ENCODE measurements around the gene SND1.

Gene SND1

DNA sequence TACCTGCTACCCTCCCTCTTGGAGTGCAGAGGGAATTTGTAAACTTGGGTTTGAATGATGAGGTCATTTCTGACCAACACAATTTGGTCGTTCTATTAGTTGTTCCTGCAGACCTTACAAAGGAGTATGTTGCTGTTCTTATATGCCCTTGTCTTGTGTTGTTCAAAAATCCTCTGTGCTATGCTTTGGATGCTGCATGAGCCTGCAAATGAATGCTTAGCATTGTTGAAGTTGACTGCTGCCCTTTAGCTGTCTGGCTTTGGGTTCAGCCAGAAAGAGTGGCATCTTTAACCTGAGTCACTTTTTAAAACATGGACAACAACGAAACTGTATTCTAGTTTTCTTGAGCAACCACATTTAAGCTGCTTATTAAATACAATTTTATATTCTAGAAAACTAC is 80.3 kb downstream of the SND1 start:
- no peak for ATAC-seq
- no peak for TF ChIP-seq ZC3H10 (CRISPR knock-in tag; IDR thresholded peaks at IDR 0.05)
- TF ChIP-seq ISL1 (CRISPR knock-in tag; IDR thresholded peaks at IDR 0.05) = no peak
- TF ChIP-seq SNAI2 (CRISPR knock-in tag; IDR thresholded peaks at IDR 0.05) = no peak
- TF ChIP-seq TCF4 (CRISPR knock-in tag; IDR thresholded peaks at IDR 0.05; ENCODE audit: borderline replicate concordance) = no peak
- no peak for TF ChIP-seq GLIS3 (CRISPR knock-in tag; IDR thresholded peaks at IDR 0.05)
- no peak for TF ChIP-seq ARNTL (CRISPR knock-in tag; IDR thresholded peaks at IDR 0.05; ENCODE audit: borderline replicate concordance, low read depth)
- no peak for TF ChIP-seq ZNF70 (CRISPR knock-in tag; IDR thresholded peaks at IDR 0.05)
- no peak for TF ChIP-seq OSR1 (CRISPR knock-in tag; IDR thresholded peaks at IDR 0.05)
- TF ChIP-seq ESRRG (CRISPR knock-in tag; IDR thresholded peaks at IDR 0.05) = no peak
- TF ChIP-seq RARB (CRISPR knock-in tag; IDR thresholded peaks at IDR 0.05) = no peak

DNA sequence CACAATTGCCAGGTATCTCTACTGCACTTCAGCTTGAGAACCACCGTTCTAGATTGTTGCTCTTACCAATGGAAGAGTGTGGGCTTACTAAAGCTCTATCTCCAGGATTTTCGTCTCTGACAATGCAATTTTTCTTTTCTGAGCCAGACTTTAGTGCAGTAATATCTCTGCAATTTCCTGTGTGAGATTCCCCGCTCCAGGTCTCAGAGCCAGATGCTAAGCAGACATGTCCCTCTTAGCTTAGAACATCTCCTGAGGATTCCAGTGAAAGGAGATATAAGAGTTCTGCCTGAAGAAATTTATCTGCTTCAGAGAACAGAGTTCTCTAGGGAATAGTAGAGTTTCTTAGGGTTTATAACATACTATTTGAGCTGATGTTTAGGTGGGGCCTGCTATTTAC is 82.0 kb downstream of the SND1 start:
- TF ChIP-seq RARB (CRISPR knock-in tag; IDR thresholded peaks at IDR 0.05) (no peak), ISL1 (CRISPR knock-in tag; IDR thresholded peaks at IDR 0.05) (no peak), ZC3H10 (CRISPR knock-in tag; IDR thresholded peaks at IDR 0.05) (no peak), TOX (CRISPR knock-in tag; IDR thresholded peaks at IDR 0.05; ENCODE audit: borderline replicate concordance) (no peak), ZNF8 (CRISPR knock-in tag; IDR thresholded peaks at IDR 0.05) (no peak), PPARA (CRISPR knock-in tag; IDR thresholded peaks at IDR 0.05; ENCODE audit: borderline replicate concordance) (no peak)
- peak; percentile 39; the same call in 1 of the 3 replicates for ATAC-seq

GRCh38 chr7:127736511-127736910 is 84.5 kb downstream of the SND1 start:
- ATAC-seq = no peak
- TF ChIP-seq ZNF70 (CRISPR knock-in tag; IDR thresholded peaks at IDR 0.05) (no peak), TSHZ2 (CRISPR knock-in tag; IDR thresholded peaks at IDR 0.05) (0 out of 2 replicates have a peak, but pooled peaks have one; percentile 27)

DNA sequence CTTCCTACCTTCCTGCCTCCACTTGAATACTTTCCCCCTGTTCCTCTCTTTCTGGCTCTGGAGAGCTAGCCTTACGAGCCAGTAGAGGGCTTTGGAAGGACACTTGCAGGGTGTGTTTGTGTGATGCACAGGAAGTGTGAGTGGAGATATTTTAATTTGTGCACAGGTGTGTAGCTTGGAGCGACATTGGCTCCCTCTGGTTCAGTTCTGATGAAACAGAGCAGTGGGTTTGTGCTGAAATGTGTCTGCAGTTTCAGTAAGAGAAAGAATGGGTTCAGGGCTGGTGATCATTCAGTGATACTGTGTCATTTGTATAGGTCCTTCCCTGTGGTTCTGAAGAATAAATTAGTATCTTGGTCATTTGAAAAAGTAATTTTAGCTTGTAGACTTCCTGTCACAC is 86.9 kb downstream of the SND1 start:
- no peak for TF ChIP-seq ESRRG (CRISPR knock-in tag; IDR thresholded peaks at IDR 0.05)
- no peak for TF ChIP-seq RARB (CRISPR knock-in tag; IDR thresholded peaks at IDR 0.05)
- no peak for TF ChIP-seq ZC3H10 (CRISPR knock-in tag; IDR thresholded peaks at IDR 0.05)
- no peak for TF ChIP-seq ARNTL (CRISPR knock-in tag; IDR thresholded peaks at IDR 0.05; ENCODE audit: borderline replicate concordance, low read depth)
- TF ChIP-seq CREB5 (CRISPR knock-in tag; IDR thresholded peaks at IDR 0.05; ENCODE audit: low read depth) = no peak
- no peak for TF ChIP-seq TCF4 (CRISPR knock-in tag; IDR thresholded peaks at IDR 0.05; ENCODE audit: borderline replicate concordance)
- TF ChIP-seq ZNF565 (CRISPR knock-in tag; conservative IDR thresholded peaks at IDR 0.05; ENCODE audit: low read depth) = no peak
- TF ChIP-seq OSR1 (CRISPR knock-in tag; IDR thresholded peaks at IDR 0.05) = no peak
- TF ChIP-seq CSRNP3 (CRISPR knock-in tag; IDR thresholded peaks at IDR 0.05) = no peak
- TF ChIP-seq PPARA (CRISPR knock-in tag; IDR thresholded peaks at IDR 0.05; ENCODE audit: borderline replicate concordance) = no peak
- no peak for TF ChIP-seq TSHZ2 (CRISPR knock-in tag; IDR thresholded peaks at IDR 0.05)
- TF ChIP-seq POU6F1 (CRISPR knock-in tag; IDR thresholded peaks at IDR 0.05; ENCODE audit: borderline replicate concordance, low read depth) = no peak
- TF ChIP-seq TOX (CRISPR knock-in tag; IDR thresholded peaks at IDR 0.05; ENCODE audit: borderline replicate concordance) = no peak
- no peak for TF ChIP-seq ISL1 (CRISPR knock-in tag; IDR thresholded peaks at IDR 0.05)
- TF ChIP-seq GLIS3 (CRISPR knock-in tag; IDR thresholded peaks at IDR 0.05) = no peak
- TF ChIP-seq ZNF8 (CRISPR knock-in tag; IDR thresholded peaks at IDR 0.05) = no peak
- no peak for TF ChIP-seq ZFP30 (CRISPR knock-in tag; IDR thresholded peaks at IDR 0.05)
- TF ChIP-seq PATZ1 (CRISPR knock-in tag; IDR thresholded peaks at IDR 0.05; ENCODE audit: borderline replicate concordance) = no peak
- no peak for TF ChIP-seq ZFP3 (CRISPR knock-in tag; IDR thresholded peaks at IDR 0.05)
- TF ChIP-seq SNAI2 (CRISPR knock-in tag; IDR thresholded peaks at IDR 0.05) = no peak
- ATAC-seq = no peak
